DND-41 (cell line): Measurements from ENCODE around the gene C10orf90.

Experiments used
- ATAC-seq: fragments of 200-7000 bp; cut with Tn5 transposase; 3 replicates; pipeline ENCODE4 v1.9.1; 2021; ENCODE audit warnings: low read depth; ENCODE audit not compliant: insufficient read depth
- DNase-seq: peaks from one replicate; pipeline ENCODE4 v3.0.0-alpha.2; 2020
- H2AFZ ChIP-seq: 2 replicates; pipeline ENCODE4 v1.6.0; 2012; ENCODE audit warnings: low read depth, low read length
- H3K27ac ChIP-seq: 2 replicates; pipeline ENCODE4 v1.5.1; 2012; ENCODE audit warnings: low read length, inconsistent platforms
- H3K27me3 ChIP-seq: fragments of 200-600 bp; sonication (generic); 2 replicates; pipeline ENCODE4 v1.6.0; 2012; ENCODE audit warnings: low read length, mild to moderate bottlenecking, inconsistent platforms; ENCODE audit not compliant: insufficient read depth, poor library complexity
- H3K36me3 ChIP-seq: 2 replicates; pipeline ENCODE4 v1.5.1; 2012; ENCODE audit warnings: low read length, inconsistent platforms; ENCODE audit not compliant: insufficient read depth
- H3K4me1 ChIP-seq: 2 replicates; pipeline ENCODE4 v1.5.1; 2012; ENCODE audit warnings: mild to moderate bottlenecking, low read length; ENCODE audit not compliant: insufficient read depth
- H3K4me2 ChIP-seq: 2 replicates; pipeline ENCODE4 v1.6.0; 2012; ENCODE audit warnings: mild to moderate bottlenecking, moderate library complexity, low read length, inconsistent platforms; ENCODE audit not compliant: insufficient read depth
- H3K4me3 ChIP-seq, 2 experiments: fragments of 200-600 bp in 1 of 2; shearing (Covaris generic) in 1 of 2; 2 replicates each; pipeline ENCODE4 v1.5.1; 2012 to 2016; ENCODE audit warnings: inconsistent platforms in 2 of 2, low read length in 2 of 2, mild to moderate bottlenecking in 2 of 2, low read depth in 1 of 2, moderate library complexity in 1 of 2
- H3K79me2 ChIP-seq: 2 replicates; pipeline ENCODE4 v1.6.0; 2012; ENCODE audit warnings: low read length, inconsistent platforms; ENCODE audit not compliant: insufficient read depth
- H3K9ac ChIP-seq: 2 replicates; pipeline ENCODE4 v1.6.0; 2012; ENCODE audit warnings: low read depth, mild to moderate bottlenecking, inconsistent platforms, low read length, moderate library complexity
- H3K9me3 ChIP-seq: 2 replicates; pipeline ENCODE4 v1.5.1; 2012; ENCODE audit warnings: low read length, moderate library complexity, mild to moderate bottlenecking, inconsistent platforms; ENCODE audit not compliant: insufficient read depth, severe bottlenecking
- H4K20me1 ChIP-seq: 2 replicates; pipeline ENCODE4 v1.6.0; 2012; ENCODE audit warnings: low read length; ENCODE audit not compliant: insufficient read depth
- EZH2 ChIP-seq: IDR thresholded peaks from 3 replicates; pipeline ENCODE4 v1.6.1; 2012; ENCODE audit warnings: borderline replicate concordance, low read depth, mild to moderate bottlenecking, moderate library complexity, low read length, inconsistent platforms; ENCODE audit not compliant: severe bottlenecking
- TF ChIP-seq, protein P1 (sequence below): IDR thresholded peaks from 2 replicates; pipeline ENCODE4 v1.5.1; 2012; ENCODE audit warnings: borderline replicate concordance, low read length, moderate library complexity, mild to moderate bottlenecking; ENCODE audit not compliant: poor library complexity, severe bottlenecking; ENCODE audit errors: extremely low read depth

C10orf90 gene

DNA sequence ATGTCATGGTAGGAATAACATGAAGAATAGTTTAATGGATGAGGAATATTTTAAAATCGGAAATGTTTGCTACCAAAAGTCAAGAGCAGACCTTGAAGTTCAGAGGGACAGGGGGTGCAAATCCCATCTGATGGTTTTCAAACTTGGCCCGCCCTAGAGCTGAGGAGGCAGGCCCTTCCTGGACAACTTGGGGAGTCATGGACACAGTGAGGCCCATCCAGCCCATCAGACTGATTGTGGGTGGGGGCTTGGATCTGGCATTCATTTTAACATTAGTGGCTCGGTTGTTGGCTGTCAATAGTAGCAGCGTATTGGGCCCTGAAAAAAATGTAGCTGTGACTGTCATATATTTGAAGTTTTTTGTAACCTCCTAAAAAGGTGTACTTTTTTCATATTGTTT lies 2.0 kb downstream of the C10orf90 start:
- no peak overlapping the region for H3K9ac ChIP-seq
- no peaks in the 10 kb centered on the region for H3K9me3 ChIP-seq
- no peak overlapping the region for H3K4me3 ChIP-seq
- no peak overlapping the region for H3K27ac ChIP-seq
- no peak for DNase-seq
- no peaks in the 10 kb centered on the region for H3K36me3 ChIP-seq
- TF ChIP-seq, protein P1, sequence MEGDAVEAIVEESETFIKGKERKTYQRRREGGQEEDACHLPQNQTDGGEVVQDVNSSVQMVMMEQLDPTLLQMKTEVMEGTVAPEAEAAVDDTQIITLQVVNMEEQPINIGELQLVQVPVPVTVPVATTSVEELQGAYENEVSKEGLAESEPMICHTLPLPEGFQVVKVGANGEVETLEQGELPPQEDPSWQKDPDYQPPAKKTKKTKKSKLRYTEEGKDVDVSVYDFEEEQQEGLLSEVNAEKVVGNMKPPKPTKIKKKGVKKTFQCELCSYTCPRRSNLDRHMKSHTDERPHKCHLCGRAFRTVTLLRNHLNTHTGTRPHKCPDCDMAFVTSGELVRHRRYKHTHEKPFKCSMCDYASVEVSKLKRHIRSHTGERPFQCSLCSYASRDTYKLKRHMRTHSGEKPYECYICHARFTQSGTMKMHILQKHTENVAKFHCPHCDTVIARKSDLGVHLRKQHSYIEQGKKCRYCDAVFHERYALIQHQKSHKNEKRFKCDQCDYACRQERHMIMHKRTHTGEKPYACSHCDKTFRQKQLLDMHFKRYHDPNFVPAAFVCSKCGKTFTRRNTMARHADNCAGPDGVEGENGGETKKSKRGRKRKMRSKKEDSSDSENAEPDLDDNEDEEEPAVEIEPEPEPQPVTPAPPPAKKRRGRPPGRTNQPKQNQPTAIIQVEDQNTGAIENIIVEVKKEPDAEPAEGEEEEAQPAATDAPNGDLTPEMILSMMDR, result no peak
- no peak for TF ChIP-seq EZH2
- H2AFZ ChIP-seq, result no peak overlapping the region
- H3K4me2 ChIP-seq, result no peak overlapping the region
- no peaks in the 10 kb centered on the region for H4K20me1 ChIP-seq
- no peaks in the 10 kb centered on the region for H3K79me2 ChIP-seq
- no peak for ATAC-seq
- no peaks in the 10 kb centered on the region for H3K4me1 ChIP-seq
- H3K27me3 ChIP-seq, result no peaks in the 10 kb centered on the region

DNA sequence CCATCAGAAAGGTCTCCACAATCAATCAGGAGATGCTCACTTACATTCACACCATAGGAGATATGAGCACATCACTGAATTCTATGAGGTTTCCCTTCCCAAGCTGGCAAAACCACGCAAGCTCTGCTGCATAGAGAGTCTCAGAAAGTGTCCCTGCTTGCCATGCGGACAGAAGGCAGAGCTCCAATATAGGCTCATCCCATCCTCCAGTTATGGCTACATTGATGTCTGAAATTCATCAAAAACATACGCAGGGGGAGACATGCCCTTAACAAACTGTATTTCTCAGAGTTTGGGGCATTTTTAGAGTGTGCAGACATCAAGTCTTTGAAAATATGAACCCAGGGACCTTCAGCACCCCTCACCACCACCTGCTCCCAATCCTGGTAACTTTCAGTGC lies 2.9 kb downstream of the C10orf90 start:
- no peaks in the 10 kb centered on the region for H4K20me1 ChIP-seq
- H3K27me3 ChIP-seq, result no peaks in the 10 kb centered on the region
- ATAC-seq (no peak), DNase-seq (no peak)
- H3K4me3 ChIP-seq, result no peak overlapping the region
- H3K36me3 ChIP-seq, result no peaks in the 10 kb centered on the region
- H3K9me3 ChIP-seq, result no peaks in the 10 kb centered on the region
- no peak overlapping the region for H2AFZ ChIP-seq
- no peak overlapping the region for H3K27ac ChIP-seq
- H3K79me2 ChIP-seq, result no peaks in the 10 kb centered on the region
- H3K9ac ChIP-seq, result no peak overlapping the region
- H3K4me1 ChIP-seq, result no peaks in the 10 kb centered on the region
- TF ChIP-seq EZH2, result no peak
- TF ChIP-seq, protein P1, result no peak
- no peak overlapping the region for H3K4me2 ChIP-seq

DNA sequence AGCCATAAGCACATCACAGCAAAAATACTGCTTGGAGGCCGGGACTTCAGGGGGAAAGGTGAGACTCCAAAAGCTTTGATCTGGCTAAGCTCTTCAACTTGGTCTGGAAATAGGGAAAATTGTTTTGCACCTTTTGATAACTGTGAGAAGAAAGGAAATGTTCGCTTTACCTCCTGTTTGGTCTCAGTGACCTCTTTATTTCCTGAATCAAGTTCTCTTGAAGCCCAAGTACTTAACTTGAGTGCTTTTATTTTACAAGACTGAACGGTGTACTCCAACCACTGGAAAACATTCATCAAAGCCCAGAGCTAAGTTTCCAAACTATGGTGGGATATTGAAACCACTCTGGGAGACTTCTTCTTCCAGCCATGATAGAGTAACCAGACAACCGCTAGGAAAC lies 5.3 kb downstream of the C10orf90 start:
- Histone ChIP-seq H3K27me3 (no peaks in the 10 kb centered on the region), H3K27ac (no peak overlapping the region), H3K9me3 (no peaks in the 10 kb centered on the region), H3K4me2 (no peak overlapping the region), H3K9ac (no peak overlapping the region), H4K20me1 (no peaks in the 10 kb centered on the region), H3K79me2 (no peaks in the 10 kb centered on the region), H3K4me1 (no peaks in the 10 kb centered on the region), H2AFZ (no peak overlapping the region), H3K36me3 (no peaks in the 10 kb centered on the region), H3K4me3 (no peak overlapping the region)
- ATAC-seq (no peak), DNase-seq (no peak)
- TF ChIP-seq EZH2, result no peak

DNA sequence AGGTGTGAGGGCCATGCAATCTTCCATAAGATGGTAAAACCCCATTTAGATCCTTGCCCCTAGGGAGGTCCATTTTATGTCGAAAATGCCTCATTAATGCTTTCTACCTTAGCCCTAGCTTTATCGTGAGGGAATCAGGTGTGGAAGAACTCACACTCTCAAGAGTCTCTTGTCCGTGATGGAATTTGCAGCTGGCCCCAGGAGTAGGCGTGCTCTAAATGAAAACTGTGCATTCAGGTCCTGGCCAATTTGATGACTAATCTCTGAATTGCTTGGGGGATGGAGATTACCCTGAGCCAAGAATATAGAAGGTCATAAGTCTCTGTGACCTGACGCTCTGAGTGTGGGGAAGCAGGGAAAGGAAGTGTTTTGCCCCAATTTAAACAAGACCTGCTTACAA lies 6.6 kb downstream of the C10orf90 start:
- TF ChIP-seq EZH2, result no peak
- TF ChIP-seq, protein P1, result no peak
- ATAC-seq (no peak), DNase-seq (no peak)
- H3K27ac ChIP-seq, result no peak overlapping the region
- no peak overlapping the region for H3K9ac ChIP-seq
- no peak overlapping the region for H3K4me3 ChIP-seq
- no peaks in the 10 kb centered on the region for H3K4me1 ChIP-seq
- no peaks in the 10 kb centered on the region for H3K27me3 ChIP-seq
- no peak overlapping the region for H2AFZ ChIP-seq
- no peaks in the 10 kb centered on the region for H3K9me3 ChIP-seq
- H4K20me1 ChIP-seq, result no peaks in the 10 kb centered on the region
- H3K36me3 ChIP-seq, result no peaks in the 10 kb centered on the region
- no peak overlapping the region for H3K4me2 ChIP-seq
- H3K79me2 ChIP-seq, result no peaks in the 10 kb centered on the region
